Measurements from ENCODE around the gene CHD6. TPM values are rescaled to one million over a fixed set of nuclear protein-coding genes. Genes with fewer than 3 reads are reported as not detected.

CHD6 gene
- total and polyA plus RNA-seq, 2 of the 13 experiments (the other 11 are each of a cell fraction or from before 2014, with no cell fraction given) = 14.4 to 52.0 TPM

DNA sequence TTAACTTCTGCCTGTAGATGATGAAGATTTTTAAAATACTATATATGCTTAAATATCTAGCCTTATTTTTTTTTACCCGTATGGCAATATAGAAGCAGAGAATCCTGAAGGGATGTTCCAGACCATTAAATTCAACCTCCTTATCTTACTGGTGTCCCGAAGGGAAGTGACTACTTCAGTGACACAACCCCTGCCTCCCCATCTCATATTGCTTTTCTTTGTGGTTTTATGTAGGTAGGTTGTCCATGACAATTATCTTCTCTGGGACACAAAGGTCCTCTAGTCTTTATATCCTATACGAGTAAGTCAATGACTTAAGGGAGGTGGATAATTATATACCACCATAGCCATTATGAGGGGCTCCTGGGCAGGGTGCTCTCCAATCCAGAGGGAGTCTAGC, 194.2 kb downstream of the CHD6 start:
- H3K27me3 ChIP-seq (ENCODE audit: control insufficient read depth in 1 of 2, insufficient read depth in 2 of 2, low read length in 2 of 2) = no peaks in the 10 kb centered on the region
- intact Hi-C loops (cut with micrococcal nuclease; ENCODE audit: unreplicated experiment) (no loop called here), in situ Hi-C loops (cut with HindIII; ENCODE audit: extremely low pct_ligation_motif_present, low pct_unique_long_range_greater_than_20kb) (no loop called here)
- no peak overlapping the region for H3K9ac ChIP-seq (ENCODE audit: insufficient read depth, low read depth, low read length)
- H3K79me2 ChIP-seq (ENCODE audit: insufficient read depth, low read length) = no peaks in the 10 kb centered on the region
- H3K27ac ChIP-seq (ENCODE audit: extremely low read length, insufficient read depth, low read length) = no peak overlapping the region
- H4K20me1 ChIP-seq (ENCODE audit: insufficient read depth, low read length) = no peaks in the 10 kb centered on the region
- H3K9me3 ChIP-seq (ENCODE audit: low read length) = no peaks in the 10 kb centered on the region
- no peak overlapping the region for H3K4me3 ChIP-seq (replicated peaks in 1 of 3; ENCODE audit: insufficient read depth in 1 of 3, low read depth in 2 of 3, low read length in 3 of 3)
- FAIRE-seq (no peak), DNase-seq (ENCODE audit: low spot score) (no peak), ATAC-seq (no peak)
- TF ChIP-seq ZNF264 (CRISPR knock-in tag; IDR thresholded peaks at IDR 0.05) (no peak), ZBTB42 (CRISPR knock-in tag; IDR thresholded peaks at IDR 0.05) (no peak), RAD51 (IDR thresholded peaks at IDR 0.05; ENCODE audit: borderline replicate concordance) (no peak), ZNF75D (CRISPR knock-in tag; IDR thresholded peaks at IDR 0.05; ENCODE audit: borderline replicate concordance) (no peak), ZNF33B (CRISPR knock-in tag; IDR thresholded peaks at IDR 0.05) (no peak), ZSCAN21 (CRISPR knock-in tag; IDR thresholded peaks at IDR 0.05; ENCODE audit: borderline replicate concordance) (no peak), ZNF724P (CRISPR knock-in tag; IDR thresholded peaks at IDR 0.05; ENCODE audit: borderline replicate concordance) (no peak), NR2F6 (IDR thresholded peaks at IDR 0.05) (no peak), NR2F6 (CRISPR knock-in tag; IDR thresholded peaks at IDR 0.05) (no peak), AGO2 (optimal IDR thresholded peaks at IDR 0.05; ENCODE audit: low read depth, low read length) (no peak), MAZ (IDR thresholded peaks at IDR 0.05; ENCODE audit: borderline replicate concordance, low read depth, low read length) (no peak), MAZ (CRISPR knock-in tag; IDR thresholded peaks at IDR 0.05; ENCODE audit: low read depth) (no peak), HIVEP1 (CRISPR knock-in tag; IDR thresholded peaks at IDR 0.05) (no peak), ZNF263 (CRISPR knock-in tag; IDR thresholded peaks at IDR 0.05) (no peak), RNF2 (conservative IDR thresholded peaks at IDR 0.05; ENCODE audit: low read depth) (no peak), MYC (CRISPR knock-in tag; IDR thresholded peaks at IDR 0.05; ENCODE audit: borderline replicate concordance) (no peak), ETV6 (CRISPR knock-in tag; conservative IDR thresholded peaks at IDR 0.05) (no peak)
- TF ChIP-seq, protein P1, sequence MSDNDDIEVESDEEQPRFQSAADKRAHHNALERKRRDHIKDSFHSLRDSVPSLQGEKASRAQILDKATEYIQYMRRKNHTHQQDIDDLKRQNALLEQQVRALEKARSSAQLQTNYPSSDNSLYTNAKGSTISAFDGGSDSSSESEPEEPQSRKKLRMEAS (IDR thresholded peaks at IDR 0.05) = no peak
- TF ChIP-seq, protein P2, sequence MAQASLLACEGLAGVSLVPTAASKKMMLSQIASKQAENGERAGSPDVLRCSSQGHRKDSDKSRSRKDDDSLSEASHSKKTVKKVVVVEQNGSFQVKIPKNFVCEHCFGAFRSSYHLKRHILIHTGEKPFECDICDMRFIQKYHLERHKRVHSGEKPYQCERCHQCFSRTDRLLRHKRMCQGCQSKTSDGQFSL (CRISPR knock-in tag; IDR thresholded peaks at IDR 0.05) = no peak
- TF ChIP-seq, protein P3, sequence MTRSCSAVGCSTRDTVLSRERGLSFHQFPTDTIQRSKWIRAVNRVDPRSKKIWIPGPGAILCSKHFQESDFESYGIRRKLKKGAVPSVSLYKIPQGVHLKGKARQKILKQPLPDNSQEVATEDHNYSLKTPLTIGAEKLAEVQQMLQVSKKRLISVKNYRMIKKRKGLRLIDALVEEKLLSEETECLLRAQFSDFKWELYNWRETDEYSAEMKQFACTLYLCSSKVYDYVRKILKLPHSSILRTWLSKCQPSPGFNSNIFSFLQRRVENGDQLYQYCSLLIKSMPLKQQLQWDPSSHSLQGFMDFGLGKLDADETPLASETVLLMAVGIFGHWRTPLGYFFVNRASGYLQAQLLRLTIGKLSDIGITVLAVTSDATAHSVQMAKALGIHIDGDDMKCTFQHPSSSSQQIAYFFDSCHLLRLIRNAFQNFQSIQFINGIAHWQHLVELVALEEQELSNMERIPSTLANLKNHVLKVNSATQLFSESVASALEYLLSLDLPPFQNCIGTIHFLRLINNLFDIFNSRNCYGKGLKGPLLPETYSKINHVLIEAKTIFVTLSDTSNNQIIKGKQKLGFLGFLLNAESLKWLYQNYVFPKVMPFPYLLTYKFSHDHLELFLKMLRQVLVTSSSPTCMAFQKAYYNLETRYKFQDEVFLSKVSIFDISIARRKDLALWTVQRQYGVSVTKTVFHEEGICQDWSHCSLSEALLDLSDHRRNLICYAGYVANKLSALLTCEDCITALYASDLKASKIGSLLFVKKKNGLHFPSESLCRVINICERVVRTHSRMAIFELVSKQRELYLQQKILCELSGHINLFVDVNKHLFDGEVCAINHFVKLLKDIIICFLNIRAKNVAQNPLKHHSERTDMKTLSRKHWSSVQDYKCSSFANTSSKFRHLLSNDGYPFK (CRISPR knock-in tag; IDR thresholded peaks at IDR 0.05; ENCODE audit: borderline replicate concordance) = no peak
- H3K36me3 ChIP-seq (replicated peaks in 1 of 2; ENCODE audit: control insufficient read depth in 1 of 2, insufficient read depth in 2 of 2, low read length in 2 of 2) = peaks cover 29 to 81% of the 10 kb centered on the region in 2 experiments
- WGBS (ENCODE audit: low lambda C conversion rate) = 97% methylated on average over 3 of the region's 3 CpGs
- BruUV-seq (replicated peaks) = no TSS peak
- no peak overlapping the region for H2AFZ ChIP-seq (ENCODE audit: low read length)
- ChIA-PET POLR2A (no interaction called here), CTCF (ENCODE audit: low intra/inter-chr PET ratio, low total read pairs) (no interaction called here)
- no peak overlapping the region for H3K4me2 ChIP-seq (ENCODE audit: low read depth, low read length)
- peaks cover 44% of the 10 kb centered on the region for H3K4me1 ChIP-seq (ENCODE audit: insufficient read depth, low read length)

All from HepG2 (cell line).